Posterior vena cava (tissue), 2 donors: ENCODE measurements around the gene HPSE2. TPM values are rescaled to one million over a fixed set of nuclear protein-coding genes. Genes with fewer than 3 reads are reported as not detected.
"Not testable (repeated sequence)": the region's sequence is repeated elsewhere in the genome, so short reads cannot be mapped to it uniquely, and the experiment has no call there.

Experiments
- DNase-seq: peaks from one replicate; pipeline ENCODE4 v3.0.0-alpha.2; 2020; ENCODE audit warnings: low spot score
- intact Hi-C, 2 donors: fragments of 100-400 bp; cut with DNase I; formaldehyde crosslinking; loops; one replicate each; pipeline versions ENCODE4 v1.14.1 to v1.14.2; 2022 to 2023
- total RNA-seq, 2 donors: library from RNA; stranded (reverse); fragmentation: NEBNext Ultra II Directional; extraction: Animal tissue kit (Norgen Biotek cat#: 25700); gene quantifications; one replicate each; pipeline ENCODE4 v1.2.1, GENCODE V29; 2021
- donor health status: DM: yes; HTN: yes; CAD: no.
- donor health status: DM: yes; HTN: yes; CAD: no.

HPSE2 gene
- total RNA-seq, 2 donors from 2014 or later: 0.14 TPM; not detected in 1

DNA sequence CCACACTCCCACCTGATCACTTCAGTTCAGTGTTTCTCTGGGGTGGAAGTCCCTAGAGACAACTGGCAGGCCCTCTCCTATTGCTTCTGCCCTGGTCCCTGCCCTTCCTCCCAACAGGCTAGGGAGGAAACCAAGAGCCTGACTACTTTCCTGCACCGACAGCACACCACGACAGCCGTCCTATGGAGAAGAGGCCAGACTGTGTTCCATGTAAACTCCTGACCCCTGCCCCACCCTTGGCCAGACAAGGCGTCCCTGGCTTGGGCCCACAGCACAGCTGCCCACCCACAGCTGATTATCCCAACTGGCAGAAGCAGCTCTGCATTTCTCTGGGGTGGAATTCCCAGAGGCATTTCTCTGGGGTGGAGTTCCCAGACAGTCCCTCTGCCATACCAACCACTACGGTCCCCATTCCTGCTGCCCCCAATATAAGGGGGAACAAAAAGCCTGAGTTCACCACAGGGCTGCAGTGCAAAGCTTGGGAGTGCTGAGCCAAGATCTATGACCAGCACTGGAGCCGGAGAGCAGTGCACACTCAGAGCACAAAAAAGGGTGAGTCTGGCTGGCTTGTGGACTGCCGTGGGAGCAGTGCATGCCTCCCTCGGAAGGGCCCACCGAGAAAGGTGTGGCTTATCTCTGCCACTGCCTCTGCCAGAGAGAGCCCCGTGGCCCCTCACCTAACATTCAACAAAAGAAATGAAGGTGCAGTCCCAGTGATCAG lies 193.4 kb downstream of the HPSE2 start:
- intact Hi-C loops: no loop called here
- no peak for DNase-seq

DNA sequence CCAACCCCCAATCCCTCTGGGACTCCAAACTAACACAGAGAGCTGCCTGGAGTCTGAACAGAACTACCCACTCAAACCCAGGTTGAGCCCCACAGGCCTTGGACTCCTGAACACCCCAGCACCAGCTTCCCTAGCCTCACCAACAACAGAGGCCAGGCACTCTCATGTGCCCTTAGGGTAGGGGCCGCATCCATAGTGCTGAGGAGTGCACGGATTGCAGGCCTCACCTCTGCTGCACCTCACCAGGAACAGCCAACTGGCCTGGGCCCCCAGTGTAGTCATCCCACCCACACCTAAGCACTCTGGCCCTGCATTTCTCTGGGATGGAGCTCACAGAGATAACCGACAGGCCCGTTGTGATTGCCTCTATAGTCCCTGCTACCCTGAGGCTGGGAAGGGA lies 194.2 kb downstream of the HPSE2 start:
- intact Hi-C loops: no loop called here
- DNase-seq: no peak

DNA sequence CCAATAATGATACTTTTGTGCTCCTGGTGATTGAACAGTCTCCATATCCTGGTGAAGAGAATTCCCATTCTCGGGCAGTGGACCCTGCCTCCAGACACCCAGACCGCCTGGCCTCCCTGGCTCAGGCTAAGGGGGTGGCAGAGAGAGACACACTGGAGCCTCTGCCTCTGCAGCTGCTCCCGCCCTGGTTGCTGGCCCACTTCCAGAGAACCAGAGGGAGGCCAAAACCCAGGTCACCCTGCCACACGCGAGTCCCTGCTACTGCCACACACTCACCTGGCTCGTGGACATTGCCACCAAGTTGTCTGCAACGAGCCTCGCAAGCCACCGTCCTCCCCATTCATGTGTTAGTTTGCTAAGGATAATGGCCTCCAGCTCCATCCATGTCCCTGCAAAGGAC lies 221.8 kb downstream of the HPSE2 start:
- intact Hi-C loops: no loop called here
- no peak for DNase-seq

DNA sequence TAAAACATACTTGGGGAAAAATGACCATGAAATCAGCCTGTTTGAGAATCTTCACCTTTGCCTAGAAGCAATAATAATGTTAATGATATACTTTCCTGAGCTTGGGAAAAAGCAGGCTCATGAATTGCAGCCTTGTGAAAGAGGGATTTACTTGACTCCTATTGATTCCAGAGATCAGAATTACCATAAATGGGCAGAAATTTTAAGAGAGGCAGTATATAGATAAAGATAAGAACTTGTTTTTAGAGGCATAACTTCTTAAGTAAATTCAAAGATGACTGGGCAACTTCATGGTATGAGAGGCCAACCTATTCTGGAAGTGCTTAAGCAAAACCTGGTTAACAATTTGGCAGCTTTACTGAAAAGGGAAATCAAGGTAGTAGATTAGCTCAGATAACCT lies 225.4 kb downstream of the HPSE2 start:
- intact Hi-C loops: no loop called here

DNA sequence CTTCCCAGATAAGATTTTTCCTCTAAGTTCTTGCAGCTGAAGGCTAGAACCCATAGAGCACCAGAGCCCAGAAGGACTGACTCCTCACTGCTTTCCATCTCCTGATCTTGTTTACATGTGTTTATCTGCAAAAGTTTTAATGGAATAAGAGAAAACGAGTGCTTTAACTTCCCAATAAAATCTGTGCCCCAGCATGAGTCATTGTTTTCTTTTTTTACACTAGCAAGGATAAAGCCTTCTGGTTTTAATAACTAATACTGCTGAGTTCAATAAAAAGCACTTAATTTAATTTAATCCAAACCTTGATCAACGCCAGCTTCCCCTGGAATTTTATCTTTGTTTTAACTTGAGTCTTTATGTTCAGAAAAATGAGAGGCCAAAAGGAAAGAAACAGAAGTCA lies 227.6 kb downstream of the HPSE2 start:
- intact Hi-C loops: no loop called here
- no peak for DNase-seq

More for the DNA sequence above, 225.4 kb downstream of the HPSE2 start:
- no peak for DNase-seq

DNA sequence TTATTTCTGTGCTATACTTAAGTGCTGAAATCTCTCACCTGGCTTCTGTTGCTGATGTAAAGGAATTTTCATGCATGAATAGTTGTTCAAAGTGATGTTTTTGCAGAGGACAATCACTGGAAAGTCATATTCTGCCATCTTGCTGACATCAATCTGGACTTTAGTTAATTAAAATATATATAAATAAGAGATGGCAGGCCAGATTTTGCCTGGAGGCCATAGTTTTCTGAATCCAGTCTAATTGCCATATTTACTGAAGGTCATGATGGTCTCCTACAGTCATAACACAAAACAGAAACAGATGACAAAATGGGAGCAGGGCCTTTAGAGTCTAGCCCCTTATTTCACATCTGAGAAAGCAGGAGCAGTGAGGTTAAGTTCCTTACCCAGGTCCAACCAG lies 228.2 kb downstream of the HPSE2 start:
- intact Hi-C loops: no loop called here
- DNase-seq: no peak

DNA sequence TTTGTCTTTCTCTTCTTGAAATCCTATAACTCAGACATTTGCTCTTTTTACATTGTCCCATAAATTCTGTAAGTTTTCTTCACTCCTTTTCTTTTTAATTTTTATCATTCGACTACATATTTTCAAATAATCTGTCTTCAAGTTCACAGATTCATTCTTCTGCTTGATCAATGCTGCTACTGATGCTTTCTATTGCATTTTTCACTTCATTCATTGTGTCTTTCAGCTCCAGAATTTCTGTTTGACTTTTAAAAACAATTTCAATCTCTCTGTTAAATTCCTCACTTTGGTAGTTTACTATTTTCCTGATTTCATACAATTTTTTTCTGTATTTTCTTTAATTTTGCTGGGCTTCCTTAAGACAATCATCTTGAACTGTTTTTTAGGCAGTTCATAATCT lies 230.4 kb downstream of the HPSE2 start:
- no peak for DNase-seq
- intact Hi-C loops: no loop called here

DNA sequence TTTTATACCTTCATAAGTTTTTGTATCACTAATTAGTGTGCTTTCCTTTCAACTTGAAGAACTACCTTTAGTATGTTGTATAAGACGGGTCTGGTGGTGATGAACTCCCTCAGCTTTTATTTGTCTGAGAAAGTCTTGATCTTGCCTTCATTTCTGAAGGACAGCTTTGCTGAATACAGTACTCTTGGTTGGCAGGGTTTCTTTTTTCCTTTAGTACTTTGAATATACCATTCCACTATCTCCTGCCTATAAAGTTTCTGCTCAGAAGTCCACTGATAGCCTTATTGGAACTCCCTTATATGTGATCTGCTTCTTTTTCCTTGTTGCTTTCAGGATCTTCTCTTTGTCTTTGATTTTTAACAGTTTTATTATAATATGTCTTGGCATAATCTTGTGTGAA lies 230.9 kb downstream of the HPSE2 start:
- intact Hi-C loops: no loop called here
- DNase-seq: no peak

DNA sequence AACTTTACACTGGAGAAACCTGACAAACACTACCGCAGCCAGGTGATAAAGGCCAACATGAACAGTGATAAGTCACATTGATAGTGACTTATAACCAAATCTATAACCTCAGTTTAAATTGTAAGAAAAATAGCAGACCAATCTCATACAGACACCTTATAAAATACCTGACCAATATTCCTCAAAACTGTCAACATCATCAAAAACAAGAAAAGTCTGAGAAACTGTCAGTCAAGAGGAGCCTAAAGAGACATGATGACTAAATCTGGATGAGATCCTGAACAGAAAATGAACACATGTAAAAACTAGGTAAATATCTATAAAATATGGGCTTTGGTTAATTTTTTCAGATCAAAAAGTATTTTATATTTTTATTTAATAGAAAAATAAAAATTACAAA lies 233.3 kb downstream of the HPSE2 start:
- DNase-seq: no peak
- intact Hi-C loops: no loop called here

DNA sequence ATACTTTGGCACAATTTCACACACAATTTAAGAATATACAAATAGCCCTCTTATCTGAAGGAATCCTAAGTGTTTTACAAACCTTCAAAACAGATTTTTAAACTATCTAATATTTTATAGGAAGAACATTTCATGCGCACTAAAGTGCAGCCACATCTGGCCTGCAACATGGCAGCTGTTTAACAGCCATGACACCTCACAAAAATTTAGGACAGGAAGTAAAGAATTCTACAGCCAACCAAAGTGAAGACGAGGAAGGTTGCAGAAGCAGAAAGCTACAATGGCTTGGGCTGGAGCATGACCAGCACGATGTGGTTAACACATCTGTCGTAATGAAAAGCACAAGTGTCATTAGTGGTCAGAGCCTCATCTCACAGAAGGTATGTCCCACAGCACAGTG lies 238.1 kb downstream of the HPSE2 start:
- DNase-seq: no peak
- intact Hi-C loops: no loop called here

DNA sequence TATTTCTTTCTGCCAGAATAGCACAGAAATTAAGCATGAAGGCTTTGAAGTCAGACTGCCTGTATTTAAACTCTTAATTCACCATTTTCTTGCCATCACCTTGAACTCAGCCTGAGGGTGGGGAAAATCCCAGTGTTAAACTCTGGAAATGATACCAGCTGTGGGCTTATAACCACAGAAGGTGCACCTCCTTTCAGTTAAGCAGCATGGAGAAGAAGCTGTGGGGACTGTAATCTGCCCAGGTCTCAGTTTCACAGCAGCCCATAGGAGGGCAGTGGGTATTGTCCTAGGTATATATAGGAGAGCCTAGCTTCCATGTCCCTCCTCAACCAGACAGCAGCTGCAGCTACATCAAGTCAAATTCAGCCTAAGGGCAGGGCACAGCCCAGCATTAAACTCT lies 241.6 kb downstream of the HPSE2 start:
- intact Hi-C loops: no loop called here
- DNase-seq: no peak

DNA sequence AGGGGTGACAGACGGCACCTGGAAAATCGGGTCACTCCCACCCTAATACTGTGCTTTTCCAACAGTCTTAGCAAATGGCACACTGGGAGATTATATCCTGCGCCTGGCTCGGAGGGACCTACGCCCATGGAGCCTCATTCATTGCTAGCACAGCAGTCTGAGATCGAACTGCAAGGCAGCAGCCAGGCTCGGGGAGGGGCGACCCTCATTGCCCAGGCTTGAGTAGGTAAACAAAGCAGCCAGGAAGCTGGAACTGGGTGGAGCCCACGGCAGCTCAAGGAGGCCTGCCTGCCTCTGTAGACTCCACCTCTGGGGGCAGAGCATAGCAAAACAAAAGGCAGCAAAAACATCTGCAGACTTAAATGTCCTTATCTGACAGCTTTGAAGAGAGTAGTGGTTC lies 251.9 kb downstream of the HPSE2 start:
- DNase-seq, intact Hi-C loops: not testable (repeated sequence)

DNA sequence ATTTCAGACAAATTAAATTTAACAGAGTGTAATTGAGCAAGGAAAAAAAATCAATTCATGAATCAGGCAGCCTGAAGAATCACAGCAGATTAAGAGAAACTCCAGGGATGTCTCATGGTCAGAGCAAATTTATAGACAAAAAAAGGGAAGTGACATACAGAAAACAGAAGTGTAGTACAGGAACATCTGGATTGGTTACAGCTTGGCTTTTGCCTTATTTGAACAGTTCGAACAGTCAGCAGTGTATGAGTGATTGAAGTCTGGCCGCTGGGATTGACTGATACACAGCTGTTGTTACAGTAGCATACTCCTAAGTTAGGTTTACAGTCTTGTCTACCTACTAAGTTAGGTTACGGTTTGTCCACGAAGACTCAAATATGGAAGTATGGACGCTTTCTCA lies 255.3 kb downstream of the HPSE2 start:
- DNase-seq: no peak
- intact Hi-C loops: no loop called here

DNA sequence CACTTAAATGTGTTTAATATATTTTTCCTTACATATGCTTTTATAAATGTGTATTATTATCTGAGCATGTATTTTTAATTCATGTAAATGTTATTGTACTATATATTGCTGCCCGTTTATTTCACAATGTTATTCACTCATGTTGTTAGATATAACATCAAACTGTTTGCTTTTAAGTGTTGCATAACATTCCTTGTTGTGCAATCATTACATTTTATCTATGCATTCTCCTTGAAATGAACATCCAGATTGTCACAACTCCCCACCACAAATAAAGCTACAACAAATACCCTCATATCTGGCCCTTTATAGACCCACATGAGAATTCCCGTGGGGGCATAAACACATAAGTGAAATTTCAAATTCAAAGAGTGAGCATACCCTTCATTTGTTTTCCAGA lies 264.2 kb downstream of the HPSE2 start:
- intact Hi-C loops: no loop called here
- DNase-seq: no peak

DNA sequence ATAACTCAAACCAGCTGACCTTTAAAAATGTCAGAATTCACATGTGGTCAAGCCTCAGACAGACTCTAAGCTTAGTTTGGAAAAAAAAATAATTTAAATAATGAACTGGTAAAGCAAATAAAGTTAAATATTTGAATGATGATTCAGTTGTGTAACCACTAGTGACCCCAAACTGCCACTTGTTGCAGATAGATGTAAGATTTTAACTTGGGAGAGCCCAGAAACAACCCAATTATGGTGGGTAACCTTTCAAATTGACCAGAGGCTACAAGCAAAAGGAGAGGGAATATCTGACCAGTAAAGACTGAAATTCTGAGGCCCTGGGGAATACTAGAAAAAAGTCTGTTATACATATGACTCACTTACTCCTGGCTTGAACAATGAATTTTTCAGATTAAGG lies 268.1 kb downstream of the HPSE2 start:
- intact Hi-C loops: no loop called here
- no peak for DNase-seq

DNA sequence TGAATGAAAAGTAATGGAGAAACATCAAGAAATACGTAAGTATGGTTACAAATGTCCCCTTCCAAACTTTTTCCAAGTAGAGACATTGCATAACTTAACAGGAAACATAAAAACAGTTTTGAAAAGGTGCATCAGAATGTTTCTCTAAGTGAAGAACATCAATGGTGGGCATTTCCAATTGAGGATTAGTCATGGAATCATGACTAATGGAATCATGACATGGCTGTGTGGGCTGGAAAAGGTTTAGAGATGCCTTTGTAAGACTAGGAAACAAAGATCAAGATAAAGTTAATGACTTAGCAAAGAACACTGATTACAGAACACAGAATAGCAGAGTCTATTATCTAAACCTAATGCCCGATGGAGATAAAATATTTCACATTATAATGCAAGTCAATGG lies 272.0 kb downstream of the HPSE2 start:
- intact Hi-C loops: no loop called here
- no peak for DNase-seq

DNA sequence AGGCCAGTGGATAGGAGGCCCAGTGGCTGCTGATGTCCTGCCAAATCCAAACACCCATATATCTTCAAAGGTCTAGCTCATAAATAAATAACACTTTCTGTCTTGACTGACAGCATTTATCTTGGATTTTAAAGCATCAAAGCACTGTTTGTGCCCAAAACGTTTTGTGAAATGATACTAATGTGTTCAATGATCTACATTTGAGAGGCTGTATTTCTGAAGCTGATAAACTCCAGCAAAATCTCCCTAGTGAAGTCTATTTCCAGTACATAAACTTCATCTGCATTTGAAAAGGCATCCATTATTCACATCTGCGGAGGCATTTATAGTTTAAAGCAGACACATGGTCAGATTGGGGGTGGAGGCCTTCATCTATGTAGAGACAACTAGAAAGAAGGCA lies 276.3 kb downstream of the HPSE2 start:
- DNase-seq: no peak
- intact Hi-C loops: no loop called here

DNA sequence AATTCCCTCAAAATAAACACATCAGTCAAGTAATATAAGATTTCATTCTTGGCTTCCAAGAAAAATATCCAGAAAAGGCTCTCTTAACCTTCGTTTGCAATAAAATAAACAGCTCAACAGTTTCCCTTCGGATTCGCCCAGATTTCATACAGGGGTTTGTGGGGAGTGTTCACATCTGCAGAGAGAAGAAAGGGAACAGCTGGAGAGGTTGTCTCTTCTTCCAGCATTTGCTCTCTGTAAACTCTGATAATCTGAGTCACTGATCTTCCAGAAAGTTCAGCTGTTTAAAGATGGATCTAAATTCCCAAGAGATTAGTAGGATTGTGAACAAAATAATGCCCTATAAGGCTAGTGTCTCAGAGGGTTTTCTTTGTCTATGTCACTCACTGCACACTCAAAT lies 277.9 kb downstream of the HPSE2 start:
- DNase-seq: no peak
- intact Hi-C loops: no loop called here

DNA sequence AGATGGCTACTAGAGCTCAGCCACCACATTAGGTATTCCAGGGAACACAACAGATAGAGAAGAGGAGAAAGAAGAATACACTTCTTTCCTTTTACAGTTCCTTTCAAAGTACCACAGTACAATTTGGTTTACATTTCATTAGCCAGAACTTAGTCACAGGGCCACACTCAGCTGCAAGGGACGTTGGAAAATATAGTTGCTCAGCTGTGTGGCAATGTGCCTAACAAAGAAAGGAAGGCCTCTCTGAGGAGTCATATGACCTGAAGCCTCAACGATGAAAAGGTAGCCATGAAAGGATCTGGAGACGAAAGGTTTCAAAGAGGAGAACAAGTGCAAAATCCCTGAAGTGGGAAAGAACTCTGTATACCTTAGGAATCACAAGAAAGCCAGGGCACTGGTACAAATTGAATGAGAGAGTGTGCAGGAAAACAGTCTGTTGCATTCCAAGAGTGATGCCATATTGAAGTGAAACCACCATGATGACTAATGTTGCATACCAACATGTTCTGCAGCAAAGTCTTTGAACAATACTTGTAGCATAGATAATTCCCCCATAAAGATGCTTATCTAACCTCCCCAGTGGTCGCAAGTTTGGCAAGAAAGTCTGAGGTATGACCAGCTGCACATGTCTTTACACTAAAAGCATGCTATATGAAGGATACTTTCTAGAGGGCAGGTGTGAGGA lies 278.9 kb downstream of the HPSE2 start:
- intact Hi-C loops: no loop called here
- no peak for DNase-seq

DNA sequence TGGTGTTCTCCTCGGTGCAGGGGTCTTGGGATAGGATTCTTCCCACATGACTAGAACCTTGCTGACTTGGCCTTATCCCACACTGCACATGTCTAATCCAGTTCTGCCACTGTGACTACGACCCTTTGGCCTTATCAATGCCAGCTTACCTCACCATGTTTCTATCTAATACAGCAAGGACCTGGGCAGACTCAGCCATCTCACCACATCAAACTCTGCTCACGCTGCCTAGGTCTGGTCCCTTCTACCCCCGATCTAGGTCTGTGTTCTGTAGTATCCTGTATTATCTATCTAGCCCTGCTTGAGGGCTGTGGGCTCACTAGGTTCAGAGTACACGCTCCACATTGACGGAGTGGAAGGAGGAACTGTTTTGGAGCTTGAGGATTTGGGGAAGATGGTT lies 282.4 kb downstream of the HPSE2 start:
- DNase-seq: no peak
- intact Hi-C loops: no loop called here

DNA sequence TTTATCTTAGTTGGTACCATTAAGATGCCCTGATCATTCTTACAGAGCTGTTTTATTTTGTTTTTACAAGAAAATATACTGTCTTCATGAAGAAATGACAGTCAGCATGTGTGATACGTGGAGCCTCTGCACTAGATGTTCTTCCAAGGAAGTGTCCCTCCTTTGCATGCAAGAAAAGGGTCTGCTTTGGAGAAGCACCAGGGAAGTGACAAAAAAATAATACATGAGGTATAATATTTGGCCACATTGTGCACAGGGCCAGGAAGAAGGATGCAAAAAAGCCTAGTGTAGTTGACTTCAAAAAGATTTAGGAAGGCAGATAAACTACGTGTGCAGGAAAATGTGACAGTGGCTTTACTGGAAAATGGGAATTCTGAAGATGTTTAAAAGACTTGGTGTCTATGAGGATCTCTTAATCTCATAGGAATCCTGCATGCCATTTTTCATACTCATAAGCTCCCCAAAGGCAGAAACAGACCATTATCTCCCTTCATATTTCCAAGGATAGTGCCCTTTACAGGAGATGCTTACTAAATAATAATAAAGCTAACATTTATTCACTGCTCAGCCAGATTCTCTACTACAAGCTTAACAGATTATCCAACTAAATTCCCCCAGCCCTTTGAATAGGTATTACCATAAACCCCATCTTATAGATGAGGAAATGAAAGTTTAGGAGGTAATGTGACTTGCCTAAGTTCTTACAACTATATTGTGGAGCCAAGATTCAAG lies 284.2 kb downstream of the HPSE2 start:
- no peak for DNase-seq
- intact Hi-C loops: no loop called here
